VCaP (cell line): ENCODE results near the gene COL6A2.
"Not testable (repeated sequence)": the region's sequence is repeated elsewhere in the genome, so short reads cannot be mapped to it uniquely, and the experiment has no call there.

Source experiments
- H3K27ac ChIP-seq: fragments of 450-650 bp; 2 replicates; pipeline ENCODE4 v1.5.1; 2017
- TF ChIP-seq, protein P1 (sequence below): fragments of 450-650 bp; conservative IDR thresholded peaks from 2 replicates; pipeline ENCODE4 v1.5.1; 2017; ENCODE audit warnings: mild to moderate bottlenecking, moderate library complexity

The COL6A2 gene

DNA sequence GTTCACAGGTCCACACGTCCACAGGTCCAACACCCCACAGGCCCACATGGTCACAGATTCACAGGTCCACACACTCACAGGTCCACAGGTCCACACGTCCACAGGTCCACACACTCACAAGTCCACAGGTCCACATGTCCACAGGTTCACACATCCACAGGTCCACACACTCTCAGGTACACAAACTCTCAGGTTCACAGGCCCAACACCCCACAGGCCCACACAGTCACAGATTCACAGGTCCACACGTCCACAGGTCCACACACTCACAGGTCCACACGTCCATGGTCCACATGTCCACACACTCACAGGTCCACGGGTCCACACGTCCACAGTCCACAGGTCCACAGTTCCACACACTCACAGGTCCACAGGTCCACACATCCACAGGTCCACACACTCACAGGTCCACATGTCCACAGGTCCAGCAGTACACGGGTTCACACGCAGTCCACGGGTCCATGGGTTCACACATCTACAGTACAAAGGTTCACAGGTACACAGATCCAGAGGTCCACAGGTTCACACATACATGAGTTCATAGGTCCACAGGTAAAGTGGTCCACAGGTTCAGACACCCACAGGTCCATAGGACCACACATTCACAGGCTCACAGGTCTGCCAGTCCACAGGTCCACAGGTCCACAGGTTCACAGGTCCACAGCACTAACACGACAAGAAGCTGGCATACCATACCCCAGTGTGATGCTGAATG is 39.3 kb upstream of the COL6A2 start:
- TF ChIP-seq, protein P1, sequence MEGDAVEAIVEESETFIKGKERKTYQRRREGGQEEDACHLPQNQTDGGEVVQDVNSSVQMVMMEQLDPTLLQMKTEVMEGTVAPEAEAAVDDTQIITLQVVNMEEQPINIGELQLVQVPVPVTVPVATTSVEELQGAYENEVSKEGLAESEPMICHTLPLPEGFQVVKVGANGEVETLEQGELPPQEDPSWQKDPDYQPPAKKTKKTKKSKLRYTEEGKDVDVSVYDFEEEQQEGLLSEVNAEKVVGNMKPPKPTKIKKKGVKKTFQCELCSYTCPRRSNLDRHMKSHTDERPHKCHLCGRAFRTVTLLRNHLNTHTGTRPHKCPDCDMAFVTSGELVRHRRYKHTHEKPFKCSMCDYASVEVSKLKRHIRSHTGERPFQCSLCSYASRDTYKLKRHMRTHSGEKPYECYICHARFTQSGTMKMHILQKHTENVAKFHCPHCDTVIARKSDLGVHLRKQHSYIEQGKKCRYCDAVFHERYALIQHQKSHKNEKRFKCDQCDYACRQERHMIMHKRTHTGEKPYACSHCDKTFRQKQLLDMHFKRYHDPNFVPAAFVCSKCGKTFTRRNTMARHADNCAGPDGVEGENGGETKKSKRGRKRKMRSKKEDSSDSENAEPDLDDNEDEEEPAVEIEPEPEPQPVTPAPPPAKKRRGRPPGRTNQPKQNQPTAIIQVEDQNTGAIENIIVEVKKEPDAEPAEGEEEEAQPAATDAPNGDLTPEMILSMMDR, result no peak
- no peak overlapping the region for H3K27ac ChIP-seq

DNA sequence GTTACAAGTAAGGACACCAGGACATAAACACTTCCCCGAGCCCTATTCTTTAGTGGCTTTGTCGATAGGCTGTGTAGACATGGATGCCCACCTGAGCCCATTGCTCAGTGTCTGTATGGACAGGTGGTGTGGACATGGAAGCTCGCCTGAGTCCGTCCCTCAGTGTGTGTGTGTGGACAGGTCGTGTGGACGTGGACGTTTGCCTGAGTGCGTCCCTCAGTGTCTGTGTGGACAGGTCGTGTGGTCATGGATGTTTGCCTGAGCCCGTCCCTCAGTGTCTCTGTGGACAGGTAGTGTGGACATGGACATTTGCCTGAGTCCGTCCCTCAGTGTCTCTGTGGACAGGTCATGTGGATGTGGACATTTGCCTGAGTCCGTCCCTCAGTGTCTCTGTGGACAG is 38.7 kb upstream of the COL6A2 start:
- no peak overlapping the region for H3K27ac ChIP-seq
- TF ChIP-seq, protein P1, result no peak

DNA sequence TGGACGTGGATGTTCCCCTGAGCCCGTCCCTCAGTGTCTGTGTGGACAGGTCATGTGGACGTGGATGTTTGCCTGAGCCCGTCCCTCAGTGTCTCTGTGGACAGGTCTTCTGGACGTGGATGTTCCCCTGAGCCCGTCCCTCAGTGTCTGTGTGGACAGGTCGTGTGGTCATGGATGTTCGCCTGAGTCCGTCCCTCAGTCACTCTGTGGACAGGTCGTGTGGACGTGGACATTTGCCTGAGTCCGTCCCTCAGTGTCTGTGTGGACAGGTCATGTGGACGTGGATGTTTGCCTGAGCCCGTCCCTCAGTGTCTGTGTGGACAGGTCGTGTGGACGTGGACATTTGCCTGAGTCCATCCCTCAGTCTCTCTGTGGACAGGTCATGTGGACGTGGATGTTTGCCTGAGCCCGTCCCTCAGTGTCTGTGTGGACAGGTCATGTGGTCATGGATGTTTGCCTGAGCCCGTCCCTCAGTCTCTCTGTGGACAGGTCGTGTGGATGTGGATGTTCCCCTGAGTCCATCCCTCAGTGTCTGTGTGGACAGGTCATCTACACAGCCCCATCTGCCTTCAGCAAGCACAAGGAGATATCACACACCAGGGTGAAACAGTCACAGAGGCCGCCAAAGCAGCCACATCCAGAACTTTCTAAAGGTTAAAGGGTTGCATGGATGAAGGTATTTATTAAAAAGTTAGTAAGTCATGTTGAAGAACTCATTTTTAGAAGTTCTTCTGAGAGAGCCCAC is 38.0 kb upstream of the COL6A2 start:
- H3K27ac ChIP-seq, result not testable (repeated sequence)

DNA sequence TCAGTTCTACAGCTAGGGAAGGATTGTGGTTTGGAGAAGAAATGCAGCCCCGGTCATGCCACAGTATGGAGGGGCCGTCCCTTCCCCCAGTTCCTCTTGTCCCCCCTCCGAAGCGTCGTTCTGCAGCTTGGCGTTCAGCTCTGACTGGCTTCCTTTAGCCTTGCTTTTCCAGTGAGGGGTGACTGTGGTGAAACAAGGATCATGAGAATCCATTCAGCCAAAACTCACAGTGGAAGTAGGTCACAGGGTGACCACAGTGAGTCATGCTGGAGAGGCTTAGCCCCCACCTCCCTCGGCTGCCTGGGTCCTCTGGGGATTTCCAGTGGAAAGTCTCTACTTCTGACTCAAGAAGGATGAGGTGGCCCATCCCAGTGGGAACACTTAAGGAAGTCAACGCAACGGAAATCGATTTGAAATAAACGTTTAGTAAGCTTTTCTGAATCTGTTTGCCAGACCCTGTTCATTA is 37.3 kb upstream of the COL6A2 start:
- H3K27ac ChIP-seq, result no peak overlapping the region
- TF ChIP-seq, protein P1, result no peak

DNA sequence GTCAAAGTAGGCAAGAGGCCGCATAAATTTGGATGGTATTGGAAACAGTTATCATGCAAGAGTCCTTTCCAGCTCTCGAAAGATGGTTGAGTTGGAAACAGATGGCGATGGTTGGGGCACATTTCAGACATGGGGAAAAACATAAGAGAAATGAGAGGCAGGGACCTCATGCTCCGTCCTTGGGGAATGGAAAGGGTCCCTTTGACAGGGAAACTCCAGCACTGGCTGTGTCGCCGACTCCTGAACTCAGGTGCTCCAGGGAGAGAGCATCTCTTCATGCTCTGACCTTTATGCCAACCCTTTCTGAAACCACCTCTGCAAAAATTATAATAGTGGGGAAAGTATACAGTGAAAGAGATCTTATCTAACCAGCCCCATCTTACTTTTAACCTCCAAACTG is 36.8 kb upstream of the COL6A2 start:
- H3K27ac ChIP-seq, result no peak overlapping the region
- TF ChIP-seq, protein P1, result no peak

DNA sequence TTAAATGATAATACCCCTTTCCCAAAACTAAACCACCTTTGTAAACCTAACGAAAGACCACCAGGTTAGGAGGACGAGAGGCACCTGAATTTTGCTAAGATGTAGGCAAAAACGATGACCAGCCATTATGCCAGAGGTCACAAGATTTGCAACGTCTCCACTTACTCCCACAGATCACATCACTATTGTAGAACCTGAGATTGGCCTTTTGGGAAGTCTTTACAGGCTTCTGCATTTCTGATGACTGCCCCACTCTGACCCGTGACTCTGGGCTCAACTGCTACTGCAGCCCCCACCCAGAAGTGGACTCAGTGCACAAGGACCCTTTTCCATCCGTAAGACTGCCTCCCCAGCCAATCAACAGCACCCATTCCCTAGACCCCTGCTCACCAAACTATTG is 36.4 kb upstream of the COL6A2 start:
- TF ChIP-seq, protein P1, result no peak
- H3K27ac ChIP-seq, result no peak overlapping the region

DNA sequence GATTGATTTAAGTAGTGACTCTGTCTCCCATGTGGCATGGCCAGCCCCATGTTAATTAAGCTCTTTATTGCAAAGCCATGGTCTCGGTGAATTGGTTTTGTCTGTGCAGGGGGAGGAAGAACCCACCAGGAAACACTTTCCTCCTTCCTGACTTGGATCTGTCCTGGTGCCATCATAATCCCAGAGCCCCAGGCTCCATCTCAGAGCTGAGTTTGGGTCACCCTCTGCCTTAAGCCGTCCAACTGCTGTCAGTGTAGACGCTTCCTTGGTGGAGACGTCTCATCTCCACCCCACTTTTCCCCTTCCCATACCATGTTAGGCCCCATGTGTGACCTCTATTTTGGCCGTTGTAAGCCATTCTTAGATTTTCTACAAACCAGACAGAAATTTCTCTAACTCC is 36.0 kb upstream of the COL6A2 start:
- TF ChIP-seq, protein P1, result no peak
- no peak overlapping the region for H3K27ac ChIP-seq
